PC-3 (cell line): ENCODE data around the gene MYMK. TPM values are rescaled to one million over a fixed set of nuclear protein-coding genes. Genes with fewer than 3 reads are reported as not detected.

Experiments
- ATAC-seq: fragments of 200-7000 bp; cut with Tn5 transposase; 2 replicates; pipeline ENCODE4 v1.9.1; 2020; ENCODE audit warnings: mild to moderate bottlenecking, moderate library complexity
- BruUV-seq: library from RNA; stranded (reverse); fragments of 400-500 nt; replicated peaks from 2 replicates; lab custom pipeline; 2021; lab: Mats Ljungman, UMichigan
- CTCF ChIA-PET: fragments of 300-600 bp; sonication (Branson Sonifier 250); formaldehyde crosslinking; loops from one replicate; lab custom pipeline; 2022; ENCODE audit warnings: antibody characterized with exemption; lab: Charles Lee
- POLR2A ChIA-PET: fragments of 300-600 bp; sonication (Branson Sonifier 250); formaldehyde crosslinking; loops from one replicate; lab custom pipeline; 2022; ENCODE audit warnings: antibody characterized with exemption; ENCODE audit not compliant: unreplicated experiment; lab: Charles Lee
- DNase-seq: peaks from one replicate; pipeline ENCODE4 v3.0.0-alpha.2; 2015
- H2AFZ ChIP-seq: fragments of 300-600 bp; sonication (generic); 2 replicates; pipeline ENCODE4 v1.6.0; 2016; ENCODE audit warnings: antibody characterized with exemption, low read length
- H3F3A ChIP-seq: fragments of 300-600 bp; sonication (generic); one replicate; pipeline ENCODE4 v1.6.0; 2017; ENCODE audit warnings: antibody characterized with exemption, low read length, control low read depth, mild to moderate bottlenecking; ENCODE audit not compliant: unreplicated experiment
- H3K27ac ChIP-seq: fragments of 300-600 bp; sonication (generic); 2 replicates; pipeline ENCODE4 v1.5.1; 2016; ENCODE audit warnings: mild to moderate bottlenecking, low read length
- H3K27me3 ChIP-seq: fragments of 300-600 bp; sonication (generic); 2 replicates; pipeline ENCODE4 v1.6.1; 2016; ENCODE audit warnings: low read length, mixed read lengths
- H3K36me3 ChIP-seq: fragments of 300-600 bp; sonication (generic); 2 replicates; pipeline ENCODE4 v1.6.1; 2016; ENCODE audit warnings: low read depth, mixed run types, low read length, mixed read lengths
- H3K4me1 ChIP-seq: fragments of 300-600 bp; sonication (generic); 2 replicates; pipeline ENCODE4 v1.5.1; 2016; ENCODE audit warnings: low read length; ENCODE audit not compliant: insufficient read depth
- H3K4me2 ChIP-seq: fragments of 300-600 bp; sonication (generic); 2 replicates; pipeline ENCODE4 v1.6.0; 2016; ENCODE audit warnings: low read length
- H3K4me3 ChIP-seq: fragments of 300-600 bp; sonication (generic); 2 replicates; pipeline ENCODE4 v1.5.1; 2016; ENCODE audit warnings: mild to moderate bottlenecking, low read length, mixed read lengths
- H3K79me2 ChIP-seq: fragments of 300-600 bp; sonication (generic); 2 replicates; pipeline ENCODE4 v1.6.1; 2017; ENCODE audit warnings: low read length, mixed read lengths
- H3K9ac ChIP-seq: fragments of 300-600 bp; sonication (generic); 2 replicates; pipeline ENCODE4 v1.6.0; 2016; ENCODE audit warnings: mild to moderate bottlenecking, low read length
- H3K9me2 ChIP-seq: fragments of 300-600 bp; sonication (generic); replicated peaks from 2 replicates; pipeline ENCODE4 v1.6.1; 2016; ENCODE audit warnings: mixed run types, low read length, mixed read lengths
- H3K9me3 ChIP-seq: fragments of 300-600 bp; sonication (generic); 2 replicates; pipeline ENCODE4 v1.6.1; 2016; ENCODE audit warnings: low read length, mixed read lengths
- H4K20me1 ChIP-seq: fragments of 300-600 bp; sonication (generic); 2 replicates; pipeline ENCODE4 v1.6.1; 2016; ENCODE audit warnings: low read length, mixed read lengths
- EZH2 ChIP-seq: fragments of 300-600 bp; sonication (generic); IDR thresholded peaks from one replicate; pipeline ENCODE4 v1.6.1; 2017; ENCODE audit warnings: antibody characterized with exemption, mild to moderate bottlenecking, low read length; ENCODE audit not compliant: unreplicated experiment
- EZH2phosphoT487 ChIP-seq: fragments of 300-600 bp; sonication (generic); IDR thresholded peaks from 2 replicates; pipeline ENCODE4 v1.6.1; 2018; ENCODE audit warnings: mild to moderate bottlenecking, antibody characterized with exemption, low read length, borderline replicate concordance
- intact Hi-C: fragments of 100-400 bp; cut with micrococcal nuclease; formaldehyde crosslinking; loops from 2 replicates; pipeline ENCODE4 v1.9.0; 2023
- total RNA-seq: library from RNA; depleted of rRNA; stranded (reverse); fragments of >200 nt; gene quantifications from 2 replicates; pipeline ENCODE4 v1.2.3, GENCODE V29; 2014
- TF ChIP-seq, protein P1 (sequence below): fragments of 300-600 bp; sonication (generic); conservative IDR thresholded peaks from 2 replicates; pipeline ENCODE4 v1.5.1; 2017; ENCODE audit warnings: antibody characterized with exemption, low read depth, mild to moderate bottlenecking, low read length

The MYMK gene
- total RNA-seq, 1 experiment from 2014 or later, result not detected

DNA sequence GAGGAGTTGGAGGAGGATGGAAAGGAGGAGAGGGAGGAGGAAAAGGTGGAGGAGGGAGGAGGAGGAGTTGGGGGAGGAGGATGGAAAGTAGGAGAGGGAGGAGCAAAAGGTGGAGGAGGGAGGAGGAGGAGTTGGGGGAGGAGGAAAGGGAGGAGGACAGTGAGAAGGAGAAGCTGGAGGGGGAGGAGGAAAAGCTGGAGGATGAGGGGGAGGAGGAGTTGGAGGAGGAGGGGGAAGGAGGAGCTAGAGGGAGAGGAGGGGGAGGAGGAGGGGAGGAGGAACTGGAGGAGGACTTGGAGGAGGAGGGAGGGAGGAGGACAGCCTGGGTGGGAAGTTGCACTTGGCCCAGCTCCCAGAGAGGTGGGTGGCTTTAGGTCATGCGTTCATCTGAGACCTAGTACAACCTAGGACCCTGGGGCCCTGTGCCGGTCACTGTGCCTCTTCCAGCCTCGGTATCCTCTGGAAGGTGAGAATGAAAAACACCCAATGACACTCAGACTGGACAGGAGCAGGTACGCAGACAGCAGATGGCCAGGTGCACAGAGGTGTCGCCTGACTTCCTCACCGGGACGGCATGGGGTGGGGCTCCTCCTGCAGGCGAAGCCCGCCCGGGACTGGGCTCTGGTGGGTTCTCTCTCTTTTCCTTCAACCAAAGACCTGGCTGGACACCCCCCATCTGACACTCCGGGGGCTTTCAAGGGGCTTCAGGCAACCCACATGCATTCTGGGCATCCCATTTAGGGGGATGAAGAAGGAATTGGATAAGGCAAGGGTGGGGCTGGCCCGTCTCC lies 33.7 kb downstream of the MYMK start:
- H3K9ac ChIP-seq, result no peak overlapping the region
- TF ChIP-seq EZH2 (no peak), EZH2phosphoT487 (no peak)
- TF ChIP-seq, protein P1, sequence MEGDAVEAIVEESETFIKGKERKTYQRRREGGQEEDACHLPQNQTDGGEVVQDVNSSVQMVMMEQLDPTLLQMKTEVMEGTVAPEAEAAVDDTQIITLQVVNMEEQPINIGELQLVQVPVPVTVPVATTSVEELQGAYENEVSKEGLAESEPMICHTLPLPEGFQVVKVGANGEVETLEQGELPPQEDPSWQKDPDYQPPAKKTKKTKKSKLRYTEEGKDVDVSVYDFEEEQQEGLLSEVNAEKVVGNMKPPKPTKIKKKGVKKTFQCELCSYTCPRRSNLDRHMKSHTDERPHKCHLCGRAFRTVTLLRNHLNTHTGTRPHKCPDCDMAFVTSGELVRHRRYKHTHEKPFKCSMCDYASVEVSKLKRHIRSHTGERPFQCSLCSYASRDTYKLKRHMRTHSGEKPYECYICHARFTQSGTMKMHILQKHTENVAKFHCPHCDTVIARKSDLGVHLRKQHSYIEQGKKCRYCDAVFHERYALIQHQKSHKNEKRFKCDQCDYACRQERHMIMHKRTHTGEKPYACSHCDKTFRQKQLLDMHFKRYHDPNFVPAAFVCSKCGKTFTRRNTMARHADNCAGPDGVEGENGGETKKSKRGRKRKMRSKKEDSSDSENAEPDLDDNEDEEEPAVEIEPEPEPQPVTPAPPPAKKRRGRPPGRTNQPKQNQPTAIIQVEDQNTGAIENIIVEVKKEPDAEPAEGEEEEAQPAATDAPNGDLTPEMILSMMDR, result no peak
- ChIA-PET POLR2A (no interaction called here), CTCF (no interaction called here)
- no peaks in the 10 kb centered on the region; the same call in 1 of the 2 replicates for H3K36me3 ChIP-seq
- H3K4me1 ChIP-seq, result no peaks in the 10 kb centered on the region
- BruUV-seq, result no TSS peak
- no peaks in the 10 kb centered on the region for H3F3A ChIP-seq
- no peaks in the 10 kb centered on the region for H3K9me3 ChIP-seq
- intact Hi-C loops, result no loop called here
- no peak overlapping the region for H2AFZ ChIP-seq
- ATAC-seq (no peak), DNase-seq (no peak)
- no peaks in the 10 kb centered on the region for H3K9me2 ChIP-seq
- no peaks in the 10 kb centered on the region for H3K79me2 ChIP-seq
- no peak overlapping the region for H3K4me2 ChIP-seq
- H3K4me3 ChIP-seq, result no peak overlapping the region
- H4K20me1 ChIP-seq, result no peaks in the 10 kb centered on the region
- no peak overlapping the region for H3K27ac ChIP-seq
- H3K27me3 ChIP-seq, result no peaks in the 10 kb centered on the region

DNA sequence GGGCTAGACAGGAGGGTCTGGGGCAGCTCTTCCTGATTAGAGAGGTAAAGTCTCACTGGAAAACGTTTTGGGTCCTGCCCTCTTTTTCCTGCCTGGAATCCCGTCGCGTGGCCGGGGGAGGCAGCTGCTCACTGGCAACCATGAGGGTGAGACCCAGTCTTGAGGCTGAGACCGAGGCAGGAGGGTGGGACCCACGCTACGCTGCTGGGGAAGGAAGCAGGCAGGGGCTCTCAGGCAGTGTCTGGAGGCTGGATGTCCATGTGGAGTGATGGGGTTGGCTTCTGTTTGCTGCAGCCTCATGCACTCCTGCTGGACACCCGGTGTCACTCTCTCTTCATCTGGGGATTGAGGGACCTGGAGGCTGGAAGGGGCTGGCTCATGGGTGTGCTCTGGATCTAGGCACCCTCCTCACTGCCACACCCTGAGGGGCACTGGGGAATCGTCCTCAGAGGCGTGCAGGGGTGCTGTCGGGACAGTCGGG lies 34.5 kb downstream of the MYMK start:
- no TSS peak for BruUV-seq
- no peaks in the 10 kb centered on the region; the same call in 1 of the 2 replicates for H3K36me3 ChIP-seq
- intact Hi-C loops, result no loop called here
- no peaks in the 10 kb centered on the region for H3K9me3 ChIP-seq
- H3K9me2 ChIP-seq, result no peaks in the 10 kb centered on the region
- DNase-seq (no peak), ATAC-seq (no peak)
- TF ChIP-seq EZH2 (no peak), EZH2phosphoT487 (no peak)
- TF ChIP-seq, protein P1, result no peak
- H3K4me2 ChIP-seq, result no peak overlapping the region
- no peak overlapping the region for H2AFZ ChIP-seq
- ChIA-PET POLR2A (no interaction called here), CTCF (no interaction called here)
- no peak overlapping the region for H3K9ac ChIP-seq
- H3K27ac ChIP-seq, result no peak overlapping the region
- no peak overlapping the region for H3K4me3 ChIP-seq
- H3F3A ChIP-seq, result no peaks in the 10 kb centered on the region
- no peaks in the 10 kb centered on the region for H4K20me1 ChIP-seq
- peaks cover 6% of the 10 kb centered on the region for H3K4me1 ChIP-seq
- H3K79me2 ChIP-seq, result no peaks in the 10 kb centered on the region
- H3K27me3 ChIP-seq, result no peaks in the 10 kb centered on the region
